ENCODE data around the gene KCNN3.

DNA sequence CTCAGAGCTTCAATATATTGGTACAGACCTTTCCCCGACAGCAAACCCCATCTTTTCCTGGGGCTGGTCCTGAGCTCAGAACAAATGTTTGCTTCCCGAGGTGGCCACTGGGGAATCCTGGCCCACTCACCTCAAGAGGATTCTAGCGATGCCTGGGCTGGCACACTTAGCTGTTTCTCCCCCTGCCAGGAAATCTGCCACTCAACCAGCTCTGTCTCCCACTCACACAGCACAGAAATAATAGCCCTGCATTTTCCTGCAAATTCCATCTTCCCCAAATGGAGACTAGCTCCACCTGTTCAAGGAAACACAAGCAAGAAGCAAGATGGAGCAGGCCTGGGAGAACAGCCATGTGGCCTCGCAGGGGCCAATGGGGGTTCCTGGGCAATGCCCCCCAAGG lies 21.1 kb downstream of the KCNN3 start:
- no peak for TF ChIP-seq POLR2A (IDR thresholded peaks at IDR 0.05; ENCODE audit: low read length)
- no peak for TF ChIP-seq GATA1 (IDR thresholded peaks at IDR 0.05; ENCODE audit: low read depth, low read length)
